ENCODE results near the gene SH3RF3.

DNA sequence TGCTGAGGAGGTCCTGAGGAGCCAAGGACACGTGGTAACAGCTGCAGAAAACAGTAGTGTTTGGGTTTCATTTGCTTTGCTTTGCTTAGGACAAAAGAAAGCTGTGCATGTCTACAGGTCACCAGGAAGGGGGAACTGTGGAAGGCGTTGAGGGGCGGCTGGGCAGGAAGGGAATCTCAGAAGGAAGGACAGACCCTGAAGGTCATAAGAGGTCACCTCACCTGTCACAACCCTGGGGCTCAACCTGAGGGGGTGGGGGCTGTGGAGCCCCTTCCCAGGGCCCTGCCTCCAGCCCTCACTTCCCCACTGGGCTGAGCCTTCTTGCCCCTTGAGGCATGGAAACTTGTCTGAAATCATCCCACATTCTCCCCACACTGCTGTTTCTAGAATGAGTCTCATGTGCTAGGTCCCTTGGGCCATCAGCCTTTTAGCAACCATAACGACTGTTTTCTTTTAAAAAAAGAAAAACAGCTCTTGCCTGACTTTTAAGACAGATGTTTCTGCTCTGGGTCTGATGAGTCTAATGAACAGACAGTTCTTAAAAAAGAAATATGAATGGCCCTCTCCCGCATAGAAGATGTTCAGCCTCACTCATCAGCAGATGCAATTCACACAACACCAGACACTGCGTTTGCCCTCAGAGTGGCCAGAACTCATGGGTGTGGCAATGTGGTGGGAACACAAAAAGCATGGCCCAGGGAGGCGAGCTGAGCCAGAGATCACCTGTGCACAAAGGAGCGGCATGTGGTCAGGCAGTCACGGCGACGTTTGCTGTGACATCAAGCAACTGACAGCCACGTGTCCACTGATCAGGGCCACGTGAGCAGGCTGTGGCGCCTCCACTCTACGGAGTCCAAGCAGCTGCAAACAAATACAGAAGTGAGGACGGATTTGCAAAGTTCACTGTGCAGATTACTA lies 400.8 kb downstream of the SH3RF3 start:
- TF ChIP-seq YY1 (IDR thresholded peaks at IDR 0.05; ENCODE audit: insufficient read depth, insufficient read length) = no peak
- no peak for TF ChIP-seq SUZ12 (IDR thresholded peaks at IDR 0.05; ENCODE audit: extremely low read depth, insufficient read depth, insufficient read length)
- TF ChIP-seq ZNF274 (IDR thresholded peaks at IDR 0.05; ENCODE audit: low read depth, low read length) = no peak

All from NT2/D1 (cell line).